WI38 (cell line): ENCODE results near the gene ATP5PB.

Source experiments
- H3K4me3 ChIP-seq: 2 replicates; pipeline ENCODE4 v1.5.1; 2011; ENCODE audit warnings: low read depth, mild to moderate bottlenecking, control low read depth, low read length
- TF ChIP-seq, protein P1 (sequence below): IDR thresholded peaks from 2 replicates; pipeline ENCODE4 v1.5.1; 2012; ENCODE audit warnings: low read depth, mild to moderate bottlenecking, control low read depth, low read length

The ATP5PB gene

DNA sequence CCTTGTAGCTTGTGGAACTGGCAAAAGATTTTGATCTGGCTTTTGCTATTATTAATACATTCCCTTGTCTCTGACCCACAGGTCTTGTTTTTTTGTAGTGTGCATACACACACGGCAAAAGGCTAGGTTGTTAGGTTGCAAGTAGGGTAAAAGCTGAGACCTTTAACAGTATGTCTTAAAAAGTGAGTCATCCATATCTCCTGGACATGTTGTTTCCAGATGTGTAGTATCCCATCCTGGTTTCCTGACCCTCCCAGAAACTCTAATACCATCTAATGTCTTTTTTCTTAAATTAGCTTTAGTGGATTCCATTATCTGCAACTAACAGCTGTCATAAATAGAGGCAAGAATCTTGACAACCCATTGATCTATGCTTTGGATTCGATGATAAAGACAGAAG lies 36.4 kb upstream of the ATP5PB start:
- TF ChIP-seq, protein P1, sequence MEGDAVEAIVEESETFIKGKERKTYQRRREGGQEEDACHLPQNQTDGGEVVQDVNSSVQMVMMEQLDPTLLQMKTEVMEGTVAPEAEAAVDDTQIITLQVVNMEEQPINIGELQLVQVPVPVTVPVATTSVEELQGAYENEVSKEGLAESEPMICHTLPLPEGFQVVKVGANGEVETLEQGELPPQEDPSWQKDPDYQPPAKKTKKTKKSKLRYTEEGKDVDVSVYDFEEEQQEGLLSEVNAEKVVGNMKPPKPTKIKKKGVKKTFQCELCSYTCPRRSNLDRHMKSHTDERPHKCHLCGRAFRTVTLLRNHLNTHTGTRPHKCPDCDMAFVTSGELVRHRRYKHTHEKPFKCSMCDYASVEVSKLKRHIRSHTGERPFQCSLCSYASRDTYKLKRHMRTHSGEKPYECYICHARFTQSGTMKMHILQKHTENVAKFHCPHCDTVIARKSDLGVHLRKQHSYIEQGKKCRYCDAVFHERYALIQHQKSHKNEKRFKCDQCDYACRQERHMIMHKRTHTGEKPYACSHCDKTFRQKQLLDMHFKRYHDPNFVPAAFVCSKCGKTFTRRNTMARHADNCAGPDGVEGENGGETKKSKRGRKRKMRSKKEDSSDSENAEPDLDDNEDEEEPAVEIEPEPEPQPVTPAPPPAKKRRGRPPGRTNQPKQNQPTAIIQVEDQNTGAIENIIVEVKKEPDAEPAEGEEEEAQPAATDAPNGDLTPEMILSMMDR = no peak
- no peak overlapping the region for H3K4me3 ChIP-seq

DNA sequence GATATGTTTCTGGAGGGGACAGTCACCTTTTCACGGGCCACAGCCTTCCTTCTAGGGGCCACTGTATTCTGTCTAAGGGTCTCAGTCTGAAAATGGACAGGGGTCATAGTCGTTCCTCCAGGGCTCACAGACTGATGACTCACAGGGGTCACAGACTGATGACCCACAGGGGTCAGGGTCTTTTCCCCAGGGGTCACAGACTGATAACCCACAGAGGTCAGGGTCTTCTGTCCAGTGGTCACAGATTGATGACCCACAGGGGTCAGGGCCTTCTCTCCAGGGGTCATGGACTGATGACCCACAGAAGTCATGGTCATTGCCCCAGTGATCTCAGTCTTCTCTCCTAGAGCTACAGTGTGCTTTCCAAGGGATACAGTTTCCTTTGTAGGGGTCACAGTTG lies 34.5 kb upstream of the ATP5PB start:
- TF ChIP-seq, protein P1 = no peak
- no peak overlapping the region for H3K4me3 ChIP-seq

DNA sequence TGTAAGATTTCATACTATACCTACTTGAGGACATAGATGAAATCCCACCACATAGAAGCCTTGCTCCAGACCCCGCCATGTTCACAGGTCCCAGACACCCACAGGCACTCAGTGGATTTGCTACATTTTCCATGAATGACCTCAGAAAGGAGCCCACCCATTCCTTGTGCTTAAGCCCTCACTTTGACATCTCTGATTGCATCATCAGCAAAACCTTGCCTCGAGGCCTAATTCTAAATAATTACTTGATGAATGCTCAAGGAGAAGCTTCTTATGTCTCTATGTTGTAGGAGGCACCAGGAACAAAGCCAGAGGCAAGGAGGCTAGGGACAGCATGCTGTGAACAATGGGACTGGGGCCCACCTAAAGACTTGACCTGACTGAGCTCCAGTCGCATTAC lies 33.8 kb upstream of the ATP5PB start:
- TF ChIP-seq, protein P1 = no peak
- no peak overlapping the region for H3K4me3 ChIP-seq

DNA sequence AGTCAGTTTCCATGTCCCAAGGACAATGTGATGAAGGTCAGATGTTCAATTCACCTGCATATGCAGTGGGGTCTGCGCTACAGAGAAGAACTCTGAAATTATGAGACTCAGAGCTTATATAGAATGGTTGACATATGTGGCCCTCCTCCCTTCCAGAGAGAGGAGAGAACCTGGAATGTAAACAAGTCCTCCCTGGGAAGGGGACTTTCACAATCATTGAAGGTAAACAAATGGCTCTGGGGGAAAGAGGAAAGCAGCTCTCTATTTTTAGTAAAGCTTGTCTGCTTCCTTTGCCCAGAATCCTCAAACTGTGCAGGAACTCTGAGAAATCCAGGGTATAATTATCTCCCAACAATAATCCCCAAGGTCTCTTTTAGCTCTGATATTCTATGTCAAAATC lies 31.5 kb upstream of the ATP5PB start:
- H3K4me3 ChIP-seq = no peak overlapping the region
- TF ChIP-seq, protein P1 = no peak

DNA sequence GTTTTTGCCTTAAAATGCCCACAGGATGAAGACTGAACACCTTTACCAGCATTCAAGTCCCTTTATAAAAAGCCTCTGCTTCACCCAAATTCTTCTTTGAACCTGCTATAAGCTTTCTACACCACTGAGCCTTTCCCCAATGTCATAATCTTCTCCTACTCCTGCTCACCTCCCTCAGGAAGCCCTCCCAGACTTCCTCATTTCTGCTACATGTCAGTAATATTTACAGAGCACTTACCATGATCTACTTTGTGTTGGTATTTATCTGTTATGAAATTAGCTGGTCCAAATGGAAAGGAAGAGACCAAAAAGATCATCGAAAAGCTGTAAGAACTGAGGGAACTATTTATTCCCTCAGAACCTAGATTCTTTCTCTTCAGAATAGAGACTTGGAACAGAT lies 30.2 kb upstream of the ATP5PB start:
- no peak overlapping the region for H3K4me3 ChIP-seq
- TF ChIP-seq, protein P1 = no peak

DNA sequence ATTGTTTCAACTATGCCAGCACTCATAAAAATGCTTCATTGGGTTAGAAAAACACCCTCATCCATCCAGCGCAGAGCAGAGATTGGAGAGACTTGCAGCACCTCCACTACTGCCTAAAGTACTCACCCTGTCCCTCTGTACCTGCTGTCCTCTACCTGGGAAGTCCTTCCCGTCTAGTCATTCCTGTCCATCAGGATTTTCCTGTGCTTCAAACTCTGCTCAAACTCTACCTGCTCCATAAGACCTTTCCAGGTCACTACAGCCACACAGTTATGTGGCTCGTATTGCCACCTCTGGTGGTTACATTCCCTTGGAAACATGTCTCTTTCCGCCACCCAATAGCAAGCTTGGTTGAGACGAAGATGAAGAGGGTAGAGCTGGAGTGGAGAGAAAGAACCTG lies 28.9 kb upstream of the ATP5PB start:
- H3K4me3 ChIP-seq = no peak overlapping the region
- TF ChIP-seq, protein P1 = no peak

DNA sequence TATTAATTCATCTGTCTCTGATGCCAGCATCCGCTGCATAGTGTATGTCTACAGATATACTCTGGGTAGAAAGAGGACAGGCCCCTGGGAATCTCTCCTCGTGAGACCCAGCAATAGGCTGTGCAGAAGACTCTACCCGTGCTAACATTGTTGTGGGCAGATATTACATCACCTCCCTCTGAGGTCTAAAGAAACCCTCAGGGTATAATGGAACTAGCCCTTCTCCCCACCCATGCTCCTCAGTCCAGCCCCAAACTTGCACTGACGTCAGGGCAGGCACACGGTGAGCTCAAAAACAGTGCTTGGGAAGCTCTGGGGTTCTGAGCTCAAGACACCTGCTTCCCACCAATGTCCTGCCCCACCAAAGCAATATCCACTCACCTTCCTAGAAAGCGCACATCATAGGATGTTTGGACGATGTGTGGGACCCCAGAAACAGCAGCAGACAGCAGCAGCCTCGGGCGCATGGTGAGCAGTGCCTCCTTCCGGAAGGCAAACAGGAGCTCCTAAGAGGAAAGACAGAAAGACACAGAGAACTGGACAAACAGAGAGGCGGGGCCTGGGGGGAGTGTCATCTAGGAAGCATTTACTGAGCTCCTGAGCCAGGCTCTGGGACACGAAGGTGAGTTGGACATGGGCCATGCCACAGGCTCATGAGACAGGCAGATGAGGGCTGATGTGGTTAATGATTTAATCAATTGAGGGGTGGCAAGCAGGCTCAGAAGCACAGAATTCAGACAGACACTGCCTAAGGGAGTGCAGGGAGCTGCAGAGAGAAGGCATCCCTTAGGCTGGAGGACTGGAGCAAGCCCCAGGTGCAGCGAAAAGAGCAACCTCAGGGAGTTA lies 26.5 kb upstream of the ATP5PB start:
- H3K4me3 ChIP-seq = no peak overlapping the region
- TF ChIP-seq, protein P1 = no peak
